Stimulated activated CD8-positive, alpha-beta memory T cell treated with anti-CD3 and anti-CD28 coated beads, Interleukin-15, amount 100 ng/mL, for 1 hour (primary cell): ENCODE measurements around the gene USP10.

Experiments
- DNase-seq: peaks from one replicate; pipeline ENCODE4 v3.0.0-alpha.2; 2020; ENCODE audit warnings: low read depth

The USP10 gene

DNA sequence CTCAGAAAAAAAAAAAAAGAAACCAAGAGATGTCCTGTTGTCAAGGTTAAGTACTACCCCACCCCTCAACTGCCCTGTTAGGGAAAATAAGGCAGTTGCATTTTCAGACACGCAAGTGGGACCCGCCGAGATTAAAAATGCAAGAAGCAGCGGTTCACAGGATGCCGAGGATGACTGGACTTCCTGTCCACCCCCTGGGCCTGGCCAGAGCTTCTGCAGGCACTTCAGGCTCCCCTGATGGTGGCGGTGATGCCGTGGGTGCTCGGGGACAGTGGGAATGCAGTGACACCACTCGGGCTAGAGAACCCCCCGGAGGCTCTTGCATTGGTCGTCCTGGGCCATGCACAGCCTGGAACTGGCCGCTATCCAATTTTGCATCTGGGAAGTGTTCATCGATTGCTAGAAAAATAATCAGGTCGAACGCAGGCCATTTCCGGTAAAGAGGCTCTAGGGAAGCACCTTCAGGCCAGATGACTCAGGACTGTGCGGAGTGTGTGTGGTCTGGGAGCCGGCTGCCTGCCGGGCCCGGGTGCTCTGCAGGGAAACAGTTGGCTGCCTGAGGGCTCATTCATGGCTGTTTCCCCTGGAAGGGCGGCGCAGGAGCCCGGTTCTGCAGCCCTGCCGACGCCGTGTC, 106.6 kb downstream of the USP10 start:
- DNase-seq = no peak

DNA sequence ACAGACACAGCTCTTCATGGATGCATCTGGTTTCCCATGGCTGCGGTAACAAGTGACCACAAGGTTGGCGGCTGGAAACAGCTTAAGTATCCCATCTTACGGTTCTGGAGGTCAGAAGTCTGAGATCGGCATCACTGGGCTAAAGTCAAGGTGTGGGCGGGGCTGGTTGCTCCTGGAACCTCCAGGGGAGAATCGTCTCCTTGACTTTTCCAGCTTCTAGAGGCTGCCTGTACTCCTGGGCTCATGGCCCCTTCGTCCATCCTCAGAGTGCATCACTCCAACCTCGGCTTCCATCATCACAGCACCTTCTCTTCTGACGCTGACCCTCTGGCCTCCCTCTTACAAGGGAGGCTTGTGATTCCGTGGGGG, 107.1 kb downstream of the USP10 start:
- no peak for DNase-seq

DNA sequence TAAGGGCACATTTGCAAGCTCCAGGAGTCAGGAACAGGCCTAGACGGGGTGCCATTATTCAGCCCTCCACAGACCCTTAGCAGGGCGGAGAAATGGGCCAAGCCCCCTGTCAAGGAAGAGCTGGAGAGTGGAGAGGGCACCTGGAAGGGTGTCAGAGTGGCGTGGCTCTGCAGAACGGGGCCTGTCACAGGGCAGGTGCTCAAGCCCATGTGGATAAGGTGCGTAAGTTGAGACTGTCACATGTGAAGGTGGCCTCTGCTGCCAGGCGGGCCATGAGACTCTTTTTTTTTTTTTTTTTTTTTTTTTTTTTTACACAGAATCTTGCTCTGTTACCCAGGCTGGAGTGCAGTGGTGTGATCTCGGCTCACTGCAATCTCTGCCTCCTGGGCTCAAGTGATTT, 108.0 kb downstream of the USP10 start:
- no peak for DNase-seq

DNA sequence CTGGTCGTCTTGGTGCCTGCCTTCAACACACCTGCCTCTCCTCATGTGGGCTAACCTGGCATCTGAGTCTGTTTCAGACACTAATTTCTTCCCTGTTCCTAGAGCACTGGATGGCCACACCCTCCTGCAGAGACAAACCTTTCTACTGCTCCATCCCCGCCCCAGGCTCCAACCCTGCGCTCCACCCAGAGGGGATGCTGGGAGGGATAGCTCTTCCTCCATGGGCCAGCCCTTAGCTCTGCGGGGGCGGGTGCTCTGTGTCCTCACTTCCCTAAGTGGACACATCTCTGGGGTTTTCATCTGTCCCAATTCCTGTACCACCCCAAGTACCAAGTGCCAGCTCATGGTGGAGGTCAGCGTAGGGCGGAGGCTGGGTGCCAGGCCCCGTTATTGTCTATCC, 109.0 kb downstream of the USP10 start:
- DNase-seq = no peak

DNA sequence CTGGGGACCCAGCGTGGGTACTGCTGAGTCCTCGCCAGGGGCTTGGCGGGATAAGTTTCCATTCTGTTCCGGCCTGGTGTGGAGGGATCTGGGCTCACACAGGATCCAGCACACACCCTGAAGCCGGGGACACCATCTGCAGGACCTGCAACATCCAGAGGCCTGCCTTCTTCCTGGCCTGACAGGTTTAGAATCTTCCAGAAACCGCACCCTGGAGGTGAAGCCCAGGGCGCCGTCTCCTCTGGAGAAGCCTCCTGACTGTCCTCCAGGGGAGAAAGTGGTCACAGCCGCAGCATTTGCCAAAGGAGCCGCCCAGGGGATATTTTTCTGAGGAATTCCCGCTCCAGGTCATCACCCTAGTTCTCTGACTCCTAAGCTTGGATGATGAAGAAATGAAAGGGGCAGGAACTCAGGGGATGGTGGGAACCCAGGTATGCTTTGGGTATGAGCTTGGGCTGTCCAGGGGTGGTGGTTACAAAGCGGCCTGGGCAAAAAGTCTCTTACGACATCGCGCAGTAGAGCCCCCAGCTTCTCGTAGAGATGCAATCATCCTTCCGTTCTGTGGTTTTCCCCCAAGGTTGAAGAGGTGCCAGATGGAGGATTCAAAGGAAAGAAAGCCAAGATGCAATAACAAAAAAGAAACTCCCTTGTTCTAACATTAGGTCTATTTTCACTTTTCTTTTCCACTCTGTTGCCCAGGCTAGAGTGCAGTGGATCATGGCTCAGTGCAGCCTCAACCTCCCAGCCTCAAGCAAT, 110.9 kb downstream of the USP10 start:
- DNase-seq = no peak

DNA sequence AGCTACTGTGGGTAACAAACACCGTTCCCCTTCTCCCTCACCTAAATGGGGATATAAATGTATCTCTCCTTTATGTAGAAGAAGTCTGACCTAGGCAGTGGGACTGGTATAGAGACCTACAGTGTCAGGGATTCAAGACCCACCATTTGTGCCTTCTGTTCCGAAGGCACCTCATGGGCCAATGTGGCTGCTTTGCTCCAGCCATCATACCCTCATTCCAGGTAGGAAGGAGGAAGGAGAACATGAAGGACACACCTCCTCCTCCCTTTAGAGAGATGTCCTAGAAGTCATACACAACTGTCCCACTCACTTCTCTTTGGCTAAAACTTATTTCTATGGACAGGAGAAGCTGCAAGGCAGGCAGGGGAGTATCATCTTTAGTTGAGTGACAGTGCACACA, 111.7 kb downstream of the USP10 start:
- DNase-seq = no peak

DNA sequence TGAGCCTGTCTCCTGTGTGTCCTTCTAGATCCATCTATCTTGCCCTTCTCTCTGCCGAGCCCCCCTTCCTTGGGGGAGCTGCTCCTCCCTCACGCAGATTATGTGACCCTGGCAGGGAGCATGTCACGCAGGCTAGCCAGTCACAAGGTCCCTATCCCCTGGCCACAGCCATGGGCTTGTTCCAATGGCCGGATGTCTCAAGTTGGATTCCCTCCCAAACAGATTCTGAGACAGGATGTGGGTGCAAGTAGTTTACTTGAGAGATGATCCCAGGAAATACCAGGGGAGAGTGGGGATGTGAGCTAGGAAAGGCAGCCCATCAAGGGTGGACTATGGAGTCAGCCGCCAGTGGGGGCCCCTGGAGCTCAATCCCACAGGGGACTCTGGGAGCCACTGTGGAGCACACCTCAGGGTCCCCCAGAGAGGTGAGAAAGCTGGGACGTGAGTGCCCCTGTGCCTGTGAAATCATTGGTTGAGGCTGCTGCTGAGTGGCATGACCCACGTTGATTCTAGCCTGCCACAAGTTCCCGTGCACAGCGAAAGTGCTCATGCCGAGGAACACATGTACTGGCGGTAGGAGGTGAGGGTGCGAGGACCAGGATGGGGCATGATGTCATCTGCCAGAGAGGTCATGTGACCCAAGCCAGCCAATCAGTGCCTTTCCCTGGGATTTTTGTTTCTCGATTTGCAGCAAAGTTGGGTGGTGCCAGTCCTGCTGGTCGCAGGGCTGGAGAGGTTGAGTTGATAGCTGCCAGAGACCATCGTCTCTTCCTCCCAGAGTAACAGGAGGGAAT, 113.5 kb downstream of the USP10 start:
- no peak for DNase-seq

DNA sequence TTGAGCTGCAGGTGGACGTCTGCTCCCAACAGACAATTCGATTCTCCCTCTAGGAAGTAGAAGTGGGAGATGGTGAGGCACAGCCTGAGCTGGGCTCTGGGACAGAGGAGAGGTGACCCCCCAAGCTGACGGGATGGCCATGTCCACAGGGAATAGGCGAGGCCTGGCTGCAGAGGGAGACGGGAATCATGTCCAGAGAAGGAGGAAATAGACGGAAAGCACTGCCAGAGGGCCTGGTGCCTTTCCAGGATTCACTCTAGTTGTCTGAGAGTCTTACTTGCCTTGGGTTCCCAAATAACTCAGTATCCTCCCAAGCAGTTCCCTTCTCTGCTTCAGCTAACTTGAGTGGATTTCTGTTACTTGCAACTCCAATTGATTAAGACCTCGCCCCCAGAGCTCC, 115.7 kb downstream of the USP10 start:
- no peak for DNase-seq

DNA sequence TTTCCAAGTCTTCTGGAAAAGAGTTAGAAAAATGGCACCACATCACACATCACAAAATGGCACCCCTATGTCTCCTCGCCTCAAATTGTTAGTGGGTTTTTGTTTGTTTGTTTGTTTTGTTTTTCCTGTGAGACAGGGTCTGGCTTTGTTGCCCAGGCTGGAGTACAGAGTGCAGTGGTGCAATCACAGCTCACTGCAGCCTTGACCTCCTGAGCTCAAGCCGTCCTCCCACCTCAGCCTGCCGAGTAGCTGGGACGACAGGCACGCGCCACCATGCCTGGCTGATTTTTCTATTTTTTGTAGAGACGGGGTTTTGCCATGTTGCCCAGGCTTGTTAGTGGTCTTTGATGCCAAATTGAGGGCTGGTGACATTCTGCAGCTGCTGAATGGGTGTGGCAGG, 116.2 kb downstream of the USP10 start:
- no peak for DNase-seq

DNA sequence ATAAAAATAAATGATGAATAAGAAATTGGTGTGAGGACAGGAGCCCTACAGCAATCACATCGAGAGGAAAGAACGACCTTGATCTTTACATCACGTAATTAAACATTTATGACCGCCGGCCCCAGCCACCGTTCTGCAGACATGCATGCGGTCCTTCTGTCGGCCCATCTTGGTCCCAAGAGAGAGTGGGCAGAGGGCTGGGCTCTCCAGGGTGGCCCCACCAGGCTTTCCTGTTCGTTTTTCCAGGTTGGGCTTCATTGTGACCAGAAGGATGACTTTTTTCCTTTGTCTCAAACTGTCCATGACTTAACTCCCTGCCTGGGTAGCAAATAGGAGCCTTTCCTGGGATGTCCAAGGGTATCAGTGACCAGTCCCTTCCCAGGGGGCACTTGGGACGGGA, 116.7 kb downstream of the USP10 start:
- no peak for DNase-seq

DNA sequence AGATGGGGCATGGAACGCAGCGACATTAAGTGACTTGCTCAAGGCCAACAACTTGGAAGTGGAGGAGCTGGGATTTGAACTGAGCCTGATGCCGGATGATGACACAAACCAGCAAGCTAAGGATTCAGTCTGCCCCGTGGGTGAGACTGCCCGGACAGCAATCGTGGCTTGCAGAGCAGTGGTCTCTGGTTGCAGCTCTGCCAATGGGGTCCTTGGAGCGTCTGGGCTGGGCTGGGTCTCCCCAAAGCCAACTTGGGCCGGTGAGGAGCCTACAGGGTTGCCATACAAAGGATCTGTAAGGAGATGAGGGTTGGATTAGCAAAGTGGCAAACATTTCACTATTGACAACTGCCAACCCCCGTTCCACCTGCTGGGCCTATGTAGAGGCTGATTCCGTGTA, 117.4 kb downstream of the USP10 start:
- DNase-seq = no peak

DNA sequence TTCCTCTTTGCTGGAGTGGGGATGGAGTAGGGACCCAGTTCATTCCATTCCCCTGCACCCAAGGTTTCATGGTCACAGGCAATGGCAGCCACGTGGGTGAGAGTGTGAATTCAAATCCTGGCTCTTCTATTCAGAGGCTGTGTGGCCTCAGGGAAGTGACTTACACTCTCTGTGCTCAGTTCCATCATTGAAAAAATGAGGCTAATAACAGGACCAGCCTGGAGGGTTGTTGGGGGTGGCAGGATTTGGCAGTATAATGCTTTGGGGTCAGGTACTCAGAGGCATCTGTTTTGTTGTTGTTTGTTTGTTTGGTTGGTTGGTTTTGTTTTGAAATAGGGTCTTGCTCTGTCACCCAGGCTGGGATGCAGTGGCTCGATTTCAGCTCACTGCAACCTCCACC, 117.8 kb downstream of the USP10 start:
- DNase-seq = no peak

DNA sequence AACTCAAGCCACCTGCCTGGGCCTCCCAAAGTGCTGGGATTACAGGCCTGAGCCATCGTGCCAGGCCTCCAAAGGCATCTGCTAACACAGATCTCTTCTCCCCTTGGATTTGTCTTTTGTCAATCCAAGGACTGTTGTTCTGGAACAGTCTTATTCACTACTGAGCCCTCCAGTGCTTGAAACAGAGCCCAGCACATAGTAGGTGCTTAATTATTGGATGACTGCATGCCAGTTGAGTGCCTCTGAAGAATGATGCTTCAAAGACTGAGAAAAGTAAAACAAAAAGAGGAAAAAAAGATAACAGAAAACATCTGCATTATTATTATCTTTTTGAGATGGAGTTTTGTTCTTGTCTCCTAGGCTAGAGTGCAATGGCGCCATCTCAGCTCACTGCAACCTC, 118.3 kb downstream of the USP10 start:
- DNase-seq = no peak

DNA sequence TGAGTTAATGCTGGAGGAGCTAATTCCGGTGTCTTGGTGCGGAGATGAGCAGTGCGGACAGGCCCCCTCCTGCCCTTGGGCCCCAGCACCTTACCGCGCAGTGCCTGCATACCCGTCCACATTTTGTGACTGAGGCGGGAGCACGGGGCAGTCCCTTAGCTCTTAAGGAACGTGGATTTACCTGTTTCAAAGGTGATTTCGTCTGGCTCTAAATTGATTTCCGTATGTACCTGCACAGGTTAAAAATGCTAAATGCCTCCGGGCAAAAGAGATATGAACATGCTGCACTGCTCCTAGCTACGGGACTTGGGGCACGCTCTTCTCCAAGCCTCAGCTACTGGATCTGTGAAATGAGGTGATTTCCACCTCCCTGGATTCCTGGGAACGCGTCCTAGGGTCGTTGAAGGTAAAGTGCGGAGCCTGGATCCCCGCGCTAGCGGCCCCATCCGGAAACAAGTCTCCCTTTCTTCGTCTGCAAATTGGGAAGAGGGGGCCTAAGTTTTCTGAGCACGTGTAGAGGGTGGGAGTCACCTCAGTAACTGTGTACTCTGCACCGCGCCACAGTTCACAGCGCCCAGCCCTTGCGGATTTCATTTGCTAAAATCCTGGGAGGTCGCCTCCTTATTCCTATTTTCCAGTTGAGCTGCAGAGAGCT, 119.3 kb downstream of the USP10 start:
- DNase-seq = no peak

DNA sequence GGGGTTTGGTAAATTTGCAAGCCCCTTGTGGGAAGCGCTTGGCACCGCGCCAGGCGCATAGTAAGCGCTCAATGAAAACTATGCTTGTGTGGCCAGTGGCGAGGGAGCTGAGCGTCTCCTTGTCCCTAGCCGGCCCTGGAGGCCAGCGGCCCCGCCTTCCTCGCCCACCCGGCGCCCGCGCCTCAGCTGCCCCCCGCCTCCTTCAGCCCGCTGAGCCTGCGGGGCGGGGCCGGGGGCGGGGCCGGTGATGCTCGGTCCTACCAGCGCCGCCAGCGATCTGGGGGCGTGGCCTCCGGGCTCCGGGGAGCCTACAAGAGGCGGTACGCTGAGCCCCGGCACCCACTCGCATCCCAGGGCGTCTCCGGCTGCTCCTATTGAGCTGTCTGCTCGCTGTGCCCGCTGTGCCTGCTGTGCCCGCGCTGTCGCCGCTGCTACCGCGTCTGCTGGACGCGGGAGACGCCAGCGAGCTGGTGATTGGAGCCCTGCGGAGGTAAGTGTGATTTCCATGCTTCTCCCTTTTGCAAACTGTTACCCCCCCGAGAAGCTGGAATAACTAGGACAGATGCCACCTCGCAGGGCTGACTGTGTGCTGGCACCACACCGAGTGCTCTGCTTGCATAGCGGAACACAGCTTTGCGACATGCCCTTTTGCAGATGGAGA, 120.0 kb downstream of the USP10 start, which contains the start of gene CRISPLD2:
CRISPLD2 (plus strand) TSS at position 342 of the 661 bp plus-strand sequence. CDS start 18,511 bp downstream, outside the sequence.
- peak; percentile 61 for DNase-seq

DNA sequence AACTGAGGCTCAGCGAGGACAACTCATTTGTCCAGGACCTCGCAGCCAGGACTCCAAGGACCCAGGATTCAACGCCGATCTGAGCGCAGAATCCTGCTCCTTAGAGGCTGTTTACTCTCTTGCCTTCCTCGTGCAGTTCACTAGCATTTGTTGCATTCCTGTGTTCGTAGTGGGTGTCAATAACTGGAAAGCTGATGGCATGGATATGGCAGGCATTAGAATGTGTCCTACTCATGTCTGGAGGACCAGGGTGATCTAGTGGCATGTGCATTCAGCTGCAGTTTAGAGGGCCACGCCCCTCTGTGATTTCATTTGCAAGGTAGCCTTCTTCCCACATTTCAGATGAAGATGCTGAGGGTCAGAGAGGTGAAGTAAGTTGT, 120.5 kb downstream of the USP10 start:
- no peak for DNase-seq

DNA sequence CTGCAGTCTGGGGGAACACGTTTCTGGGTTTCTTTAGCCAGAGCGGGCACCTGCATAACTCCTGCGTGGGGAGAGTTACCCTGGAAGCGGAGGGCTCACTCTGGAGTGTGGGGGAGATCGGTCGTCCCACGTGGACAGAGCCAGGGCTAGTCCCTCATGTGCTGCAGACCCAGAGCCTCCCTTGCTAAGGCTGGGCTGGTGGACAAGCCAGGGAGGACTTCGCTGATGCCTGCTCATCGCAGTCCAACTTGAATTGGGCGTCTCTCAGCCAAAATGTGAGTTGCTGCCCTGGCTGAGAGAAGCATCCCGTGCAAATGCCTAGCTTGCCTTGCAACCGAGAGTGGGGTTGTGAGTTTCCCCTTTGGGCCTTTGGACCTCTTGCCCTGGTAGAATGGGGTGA, 121.0 kb downstream of the USP10 start:
- DNase-seq = no peak

DNA sequence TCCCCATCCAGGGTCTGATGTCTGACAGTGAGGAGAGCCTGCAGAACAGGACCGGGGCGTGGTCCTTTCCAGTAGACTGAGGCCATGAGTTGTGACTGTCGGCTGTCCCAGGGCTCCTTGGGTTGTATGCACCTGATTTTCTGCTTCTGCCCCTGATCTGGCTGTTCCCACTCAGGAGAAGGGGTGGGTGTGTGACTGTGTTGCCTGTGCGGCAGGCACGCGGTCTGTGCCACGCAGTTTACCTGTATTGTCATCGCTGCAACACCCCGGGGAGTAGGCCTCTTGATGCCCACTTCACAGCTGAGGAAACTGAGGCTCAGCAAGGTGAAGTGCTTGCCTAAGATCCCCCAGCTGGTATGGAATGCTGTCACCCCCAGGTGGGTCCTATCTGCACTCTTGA, 121.4 kb downstream of the USP10 start:
- no peak for DNase-seq

DNA sequence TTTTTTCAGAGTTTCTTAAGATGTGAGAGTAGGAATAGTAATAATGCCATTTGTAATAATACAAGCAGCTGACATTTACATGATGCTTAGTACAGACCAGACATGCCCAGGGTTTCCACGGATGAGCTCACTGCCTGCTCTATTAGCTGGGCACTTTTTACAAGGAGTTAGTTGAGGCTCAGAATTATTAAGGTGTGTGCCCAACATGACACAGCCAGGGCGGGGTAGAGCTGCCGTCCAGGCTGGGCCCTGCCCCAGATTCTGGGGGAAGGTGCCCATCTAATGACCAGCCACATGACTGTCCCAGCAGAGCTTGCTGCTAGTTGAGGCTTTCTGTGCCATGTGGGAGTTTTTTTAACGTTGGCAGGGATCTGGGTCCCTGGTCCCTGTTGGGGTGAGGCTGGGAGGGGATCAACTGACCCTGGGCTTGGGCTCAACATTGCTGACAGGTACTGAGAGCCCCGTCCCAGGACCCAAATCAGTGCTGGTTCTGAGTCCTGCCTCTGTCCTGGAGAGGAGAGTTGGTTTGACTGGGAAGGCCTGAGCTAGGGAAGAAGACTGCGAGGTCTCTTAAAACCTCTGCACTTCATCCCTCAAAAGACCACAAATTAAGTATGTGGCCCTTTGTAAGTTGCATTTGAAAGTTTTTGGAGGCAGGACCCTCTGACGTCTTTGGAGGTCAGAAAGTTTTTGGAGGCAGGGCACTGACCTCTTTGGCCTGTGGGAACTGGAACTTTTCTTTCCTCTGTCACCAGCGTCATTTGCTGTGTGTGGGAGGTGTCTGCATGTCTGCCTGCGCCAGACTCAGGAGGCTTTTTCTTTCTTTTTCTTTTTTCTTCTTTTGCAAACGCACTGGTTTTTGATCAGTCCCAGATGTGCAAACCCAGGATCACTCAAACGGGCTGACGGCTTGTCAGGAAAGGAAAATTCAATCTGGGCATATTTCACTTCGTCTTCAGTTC, 122.2 kb downstream of the USP10 start:
- DNase-seq = no peak

DNA sequence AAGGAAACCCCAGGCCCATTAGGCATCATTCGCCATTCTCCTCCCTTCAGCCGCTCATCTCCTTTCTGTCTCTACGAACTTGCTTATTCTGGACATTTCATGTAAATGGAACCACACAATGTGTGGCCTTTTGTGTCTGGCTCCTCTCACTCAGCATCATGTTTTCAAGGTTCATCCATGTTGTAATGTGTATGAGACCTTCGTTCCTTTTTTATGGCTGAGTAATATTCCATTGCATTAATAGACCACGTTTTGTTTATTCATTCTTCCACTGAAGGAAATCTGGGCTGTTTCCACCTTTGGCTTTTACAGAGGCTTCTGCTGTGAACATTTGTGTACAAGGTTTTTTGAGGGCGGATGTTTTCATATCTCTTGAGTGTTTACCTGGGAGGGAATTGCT, 123.2 kb downstream of the USP10 start:
- no peak for DNase-seq

DNA sequence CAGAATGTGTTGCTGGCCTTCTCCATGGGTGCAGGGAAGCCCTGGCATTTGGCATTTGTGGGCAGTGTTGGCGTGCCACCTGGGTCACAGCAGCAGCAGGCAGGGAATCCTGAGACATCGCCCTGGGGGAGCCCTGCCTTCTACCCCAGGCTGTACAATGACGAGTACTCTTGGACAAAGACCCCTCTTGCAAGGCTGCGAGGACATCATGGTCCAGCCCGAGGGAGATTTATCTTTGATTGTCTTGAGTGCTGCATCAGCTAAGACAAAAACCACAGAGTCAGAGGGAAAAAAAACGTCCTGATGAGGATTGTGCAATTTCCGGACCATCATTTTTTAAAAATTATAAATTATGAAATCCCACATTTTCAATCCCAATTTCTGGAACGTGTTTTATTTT, 123.7 kb downstream of the USP10 start:
- DNase-seq = no peak
